GM19467 (cell line): Measurements from ENCODE around the gene UBE2M.
"Not testable (repeated sequence)": the region's sequence is repeated elsewhere in the genome, so short reads cannot be mapped to it uniquely, and the experiment has no call there.

Source experiments
- ATAC-seq: cut with Tn5 transposase; IDR thresholded peaks from one replicate; pipeline ENCODE4 v1.9.1; 2021; ENCODE audit warnings: mild to moderate bottlenecking, moderate library complexity; ENCODE audit not compliant: unreplicated experiment

The UBE2M gene

GRCh38 chr19:58558066-58558622 is at the start of gene UBE2M:
Gene UBE2M, minus strand, starts transcription at chr19:58558611. Its CDS starts 230 bp downstream, at chr19:58558381.
- ATAC-seq, result no peak

- ATAC-seq, result not testable (repeated sequence)
Observed at GRCh38 chr19:58607213-58607612, 48.8 kb upstream of the UBE2M start.

- not testable (repeated sequence) for ATAC-seq
Observed at GRCh38 chr19:58606251-58606896, 48.0 kb upstream of the UBE2M start.

DNA sequence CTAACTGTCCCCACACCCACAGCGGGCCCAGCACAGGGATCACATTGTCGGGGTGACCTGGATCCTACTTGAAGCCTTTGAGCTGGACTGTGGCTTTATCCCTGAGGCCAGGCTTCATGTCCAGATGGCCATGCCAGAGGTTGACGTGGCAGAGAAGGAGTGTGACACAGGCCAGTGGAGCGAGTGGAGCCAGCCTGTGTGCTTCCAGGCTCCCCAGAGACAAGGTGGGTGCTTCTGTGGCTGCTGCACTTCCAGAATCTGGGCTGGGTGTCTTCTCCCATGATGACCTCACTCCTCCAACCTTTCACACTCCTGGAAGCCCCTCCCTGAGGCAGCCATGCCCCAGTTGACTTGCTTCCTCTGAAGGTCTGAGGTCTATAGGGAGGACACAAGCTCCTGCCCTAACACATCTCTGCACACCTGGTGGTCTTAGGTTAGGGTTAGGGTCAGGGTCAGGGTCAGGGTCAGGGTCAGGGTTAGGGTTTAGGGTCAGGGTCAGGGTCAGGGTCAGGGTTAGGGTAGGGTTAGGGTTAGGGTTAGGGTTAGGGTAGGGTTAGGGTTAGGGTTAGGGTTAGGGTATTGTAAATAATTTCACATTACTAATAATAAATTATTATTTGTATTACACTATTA is 27.8 kb upstream of the UBE2M start:
- ATAC-seq, result no peak

DNA sequence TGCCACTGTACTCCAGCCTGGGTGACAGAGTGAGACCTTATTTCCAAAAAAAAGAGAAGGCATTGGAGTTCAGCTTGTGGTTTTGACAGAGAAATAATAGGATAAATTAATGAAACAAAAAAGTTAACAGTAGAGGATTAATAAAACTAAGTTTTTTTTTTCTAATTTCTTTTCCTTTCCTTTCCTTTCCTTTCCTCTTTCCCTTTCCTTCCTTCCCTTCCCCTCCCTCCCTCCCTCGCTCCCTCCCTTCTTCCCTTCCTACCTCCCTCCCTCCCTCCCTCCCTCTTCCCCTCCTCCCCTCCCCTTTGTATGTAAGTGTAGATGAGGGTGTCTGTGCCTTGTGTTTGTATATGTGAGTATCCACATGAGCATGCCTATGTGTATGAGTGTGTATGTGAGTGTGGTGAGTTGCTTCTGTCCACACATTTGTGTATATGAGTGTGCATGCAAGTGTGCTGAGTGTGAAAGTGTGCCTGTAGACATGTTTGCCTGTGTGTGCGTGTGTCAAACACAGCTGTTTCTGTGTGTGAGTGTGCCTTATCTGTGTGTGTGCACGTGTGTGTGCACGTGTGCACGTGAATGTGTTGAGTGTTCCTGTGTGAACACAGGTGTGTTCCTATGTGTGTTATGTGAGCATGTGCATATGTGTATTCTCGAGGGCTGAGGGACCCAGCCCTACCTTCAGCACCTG is 27.2 kb upstream of the UBE2M start:
- no peak for ATAC-seq

GRCh38 chr19:58584498-58585441 is 26.4 kb upstream of the UBE2M start:
- ATAC-seq, result no peak

- no peak for ATAC-seq
Observed at GRCh38 chr19:58582985-58583384, 24.6 kb upstream of the UBE2M start.

DNA sequence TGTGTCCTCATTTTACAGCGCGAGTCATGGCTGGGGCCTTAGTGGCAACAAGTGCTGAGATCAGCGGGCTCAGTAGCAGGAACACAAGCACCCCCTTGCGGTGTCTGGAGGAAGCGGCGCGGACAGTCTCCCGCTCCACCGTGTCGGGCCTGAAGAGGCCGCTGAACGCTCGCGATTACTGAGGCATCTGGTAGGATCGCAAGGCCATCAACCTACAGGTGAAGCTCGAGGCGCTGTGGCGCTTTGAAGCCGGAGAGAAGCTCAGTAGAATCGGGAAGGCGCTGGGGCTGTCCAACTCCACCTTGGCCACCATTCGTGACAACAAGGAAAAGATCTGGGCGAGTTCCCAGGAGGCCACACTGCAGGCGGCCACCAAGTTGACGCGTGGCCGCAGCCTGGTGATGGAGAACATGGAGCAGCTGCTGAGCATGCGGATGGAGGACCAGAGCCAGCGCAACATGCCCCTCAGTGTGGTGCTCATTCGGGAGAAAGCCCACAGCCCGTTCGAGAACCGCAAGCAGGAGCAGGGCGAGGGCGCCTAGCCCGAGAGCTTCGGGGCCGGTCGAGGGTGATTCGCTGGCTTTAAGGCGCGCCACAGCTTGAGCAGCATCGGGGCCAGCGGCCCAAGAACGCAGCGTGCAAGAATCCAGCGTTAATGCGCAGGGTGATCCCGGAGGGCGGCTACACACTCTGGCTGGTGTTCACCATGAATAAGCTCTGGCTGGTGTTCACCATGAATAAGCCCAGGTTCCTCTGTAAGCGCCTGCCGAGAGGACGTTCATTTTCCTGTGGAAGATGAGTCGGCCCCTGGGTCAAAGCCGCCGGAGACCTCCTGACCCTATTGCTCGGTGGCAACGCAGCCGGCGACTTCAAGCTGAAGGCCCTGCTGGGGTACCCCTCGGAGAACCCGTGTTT is 23.1 kb upstream of the UBE2M start:
- ATAC-seq, result no peak

DNA sequence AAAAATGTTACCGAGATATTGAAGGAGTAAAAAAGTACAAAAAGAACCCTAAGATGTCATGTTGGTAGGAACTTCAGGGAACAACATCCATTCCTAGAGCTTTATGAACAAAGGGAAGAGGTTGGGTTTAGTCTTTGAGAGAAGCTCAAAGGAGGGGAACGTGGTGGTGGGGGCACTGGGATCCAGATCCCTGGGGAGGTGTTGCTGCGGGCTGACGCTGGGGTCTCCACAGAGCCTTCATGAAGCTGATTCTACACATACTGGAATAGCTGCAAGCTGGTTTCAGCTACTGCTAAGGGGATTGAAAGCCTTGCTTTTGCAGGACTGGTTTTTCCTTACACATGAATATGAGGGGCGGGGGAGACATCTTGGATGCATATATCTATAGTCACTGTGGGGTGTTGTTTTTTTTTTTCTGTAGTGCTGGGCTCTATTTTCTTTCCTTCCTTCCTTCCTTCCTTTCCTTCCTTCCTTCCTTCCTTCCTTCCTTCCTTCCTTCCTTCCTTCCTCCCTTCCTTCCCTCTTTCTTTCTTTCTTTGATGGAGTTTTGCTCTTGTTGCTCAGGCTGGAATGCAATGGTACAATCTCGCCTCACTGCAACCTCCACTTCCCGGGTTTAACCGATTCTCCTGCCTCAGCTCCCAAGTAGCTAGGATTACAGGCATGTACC is 21.2 kb upstream of the UBE2M start:
- no peak for ATAC-seq

GRCh38 chr19:58578012-58578925 is 19.9 kb upstream of the UBE2M start:
- no peak for ATAC-seq

DNA sequence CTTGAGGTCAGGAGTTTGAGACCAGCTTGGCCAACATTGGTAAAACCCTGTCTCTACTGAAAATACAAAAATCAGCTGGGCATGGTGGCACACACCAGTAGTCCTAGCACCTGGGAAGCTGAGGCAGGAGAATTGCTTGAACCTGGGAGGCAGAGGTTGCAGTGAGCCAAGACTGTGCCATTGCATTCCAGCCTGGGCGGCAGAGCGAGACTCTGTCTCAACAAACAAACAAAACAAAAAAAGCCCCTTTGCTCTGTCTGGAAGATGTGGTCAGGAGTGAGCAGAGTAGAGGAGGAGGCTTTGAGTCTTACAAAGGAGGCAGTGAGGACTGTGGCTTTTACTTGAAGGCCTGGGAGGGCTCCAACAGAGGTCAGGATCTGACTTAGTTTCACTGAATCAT is 19.2 kb upstream of the UBE2M start:
- not testable (repeated sequence) for ATAC-seq

DNA sequence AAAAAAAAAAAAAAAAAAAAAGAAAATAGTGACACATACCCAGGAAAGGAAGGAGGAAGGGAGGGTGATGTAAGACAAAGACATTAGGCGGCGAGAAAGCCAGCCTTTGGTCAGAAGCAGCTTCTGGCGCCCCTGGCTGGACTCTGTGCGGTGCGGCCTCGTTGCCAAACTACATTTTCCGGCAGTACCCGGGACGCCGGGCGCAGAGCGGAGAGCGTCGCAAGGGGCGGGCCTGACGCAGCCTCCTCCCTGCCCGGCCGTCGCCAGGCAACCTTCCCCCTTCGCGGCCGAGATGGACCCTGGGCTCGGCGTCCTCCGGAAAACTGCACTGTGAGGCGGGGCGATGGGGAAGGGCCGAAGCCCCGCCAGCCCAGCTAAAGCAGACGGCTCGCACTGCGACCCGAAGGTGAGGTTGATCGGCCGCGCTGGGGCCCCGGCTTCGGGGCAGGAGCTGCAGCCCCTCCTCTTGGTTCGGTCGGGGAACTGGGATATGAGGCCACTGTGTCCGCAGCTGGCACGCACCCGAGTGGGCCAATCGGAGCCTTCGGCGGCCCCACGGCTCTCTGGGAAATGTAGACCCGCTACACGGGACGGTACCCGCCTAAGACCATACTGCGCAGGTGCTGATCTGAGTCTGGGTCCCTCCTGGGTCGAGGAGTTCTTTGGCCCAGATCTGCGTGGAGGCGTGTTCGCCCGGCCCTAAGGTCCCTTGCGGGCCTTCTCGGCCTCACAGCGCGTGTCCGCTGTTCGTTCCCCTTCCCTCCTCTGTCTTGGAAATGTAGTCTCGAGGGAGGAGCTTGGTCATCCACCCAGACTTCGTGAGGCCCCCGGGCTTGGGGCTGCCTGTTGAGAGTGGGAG is 17.0 kb upstream of the UBE2M start:
- peak; percentile 37 for ATAC-seq

GRCh38 chr19:58573658-58574164 is 15.3 kb upstream of the UBE2M start:
- no peak for ATAC-seq

DNA sequence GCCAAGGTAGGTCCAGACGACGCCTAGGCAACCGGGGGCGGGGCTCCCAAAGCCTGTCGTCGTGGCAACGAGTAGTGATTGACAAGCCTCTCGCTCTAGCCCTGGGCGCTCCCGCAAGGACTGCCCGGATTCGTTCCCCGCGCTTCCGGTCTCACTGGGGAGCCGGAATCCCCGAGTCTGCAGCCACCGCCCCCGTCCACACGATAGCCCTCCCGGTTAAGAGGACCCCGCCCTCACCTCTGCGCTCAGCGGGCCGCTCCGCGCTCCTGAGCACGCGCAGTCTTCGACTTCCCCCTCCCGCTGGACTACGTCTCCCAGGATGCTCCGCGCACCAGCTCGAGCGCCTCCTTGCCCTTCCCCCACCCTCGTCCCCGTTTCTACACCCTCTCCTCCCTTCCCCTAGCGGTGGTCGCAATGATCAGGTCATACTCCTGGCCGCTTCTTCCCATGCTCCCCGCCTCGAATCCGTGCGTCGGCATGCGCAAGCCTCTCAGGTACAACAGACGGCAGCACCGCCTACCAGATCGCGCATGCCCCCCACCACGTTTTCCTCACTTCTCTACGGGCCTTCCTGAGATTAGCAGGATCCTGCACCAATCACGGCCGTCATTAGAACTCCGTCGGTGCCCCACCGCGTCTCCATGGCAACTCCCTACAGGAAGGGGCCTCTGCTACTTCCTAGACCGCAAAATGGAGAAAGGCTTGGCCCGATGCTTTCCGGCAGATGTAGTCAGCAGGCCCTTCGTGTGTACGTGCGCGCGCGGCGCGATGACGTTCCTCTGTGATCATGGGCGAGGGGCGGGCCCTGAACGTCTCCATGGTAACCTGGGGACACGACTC is 14.6 kb upstream of the UBE2M start, which contains the start of gene MZF1:
TSS of gene MZF1 (minus strand) at position 518 of the 840 bp plus-strand sequence. CDS start 1,946 bp downstream, outside the sequence.
- ATAC-seq, result peak; percentile 48

DNA sequence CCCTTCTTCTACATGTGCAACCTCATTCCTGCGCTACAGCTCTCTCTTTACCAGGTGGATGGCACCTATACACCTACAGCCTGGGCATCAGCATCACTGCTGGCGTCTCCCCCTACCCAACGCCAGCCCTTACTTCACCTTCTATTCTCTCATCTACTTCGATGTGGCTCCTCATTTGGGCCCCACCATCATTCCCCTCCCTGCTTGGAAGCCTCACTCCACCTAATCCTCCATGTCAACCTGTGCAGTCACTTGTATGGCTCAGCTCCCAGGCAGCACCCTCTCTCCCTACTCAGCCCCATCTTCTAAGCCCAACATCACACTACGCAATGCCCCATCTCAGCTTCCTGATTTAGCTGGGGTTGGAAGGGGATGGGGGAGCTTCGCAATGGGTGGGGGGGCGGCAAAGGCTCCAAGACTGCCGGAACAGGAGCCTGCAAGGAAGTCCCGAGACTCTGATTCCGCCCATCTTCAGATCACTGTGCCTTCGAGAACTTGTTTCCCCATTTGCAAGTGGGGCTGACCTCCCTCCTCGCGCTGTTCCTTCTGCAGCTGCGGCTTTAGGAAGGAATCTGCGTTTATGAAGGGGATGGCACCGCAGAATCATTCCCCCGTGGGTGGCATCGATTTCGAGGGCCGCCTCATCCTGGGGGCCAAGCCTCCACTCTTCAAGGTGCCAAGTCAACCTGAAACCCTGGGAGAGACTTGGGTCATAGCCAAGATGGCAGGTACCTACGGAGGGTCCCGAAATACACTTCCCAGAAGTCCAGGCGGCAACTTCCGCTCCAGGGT is 13.8 kb upstream of the UBE2M start:
- ATAC-seq, result no peak
